ENCODE results near the gene NCAN.
"Not testable (repeated sequence)": the region's sequence is repeated elsewhere in the genome, so short reads cannot be mapped to it uniquely, and the experiment has no call there.

The NCAN gene

DNA sequence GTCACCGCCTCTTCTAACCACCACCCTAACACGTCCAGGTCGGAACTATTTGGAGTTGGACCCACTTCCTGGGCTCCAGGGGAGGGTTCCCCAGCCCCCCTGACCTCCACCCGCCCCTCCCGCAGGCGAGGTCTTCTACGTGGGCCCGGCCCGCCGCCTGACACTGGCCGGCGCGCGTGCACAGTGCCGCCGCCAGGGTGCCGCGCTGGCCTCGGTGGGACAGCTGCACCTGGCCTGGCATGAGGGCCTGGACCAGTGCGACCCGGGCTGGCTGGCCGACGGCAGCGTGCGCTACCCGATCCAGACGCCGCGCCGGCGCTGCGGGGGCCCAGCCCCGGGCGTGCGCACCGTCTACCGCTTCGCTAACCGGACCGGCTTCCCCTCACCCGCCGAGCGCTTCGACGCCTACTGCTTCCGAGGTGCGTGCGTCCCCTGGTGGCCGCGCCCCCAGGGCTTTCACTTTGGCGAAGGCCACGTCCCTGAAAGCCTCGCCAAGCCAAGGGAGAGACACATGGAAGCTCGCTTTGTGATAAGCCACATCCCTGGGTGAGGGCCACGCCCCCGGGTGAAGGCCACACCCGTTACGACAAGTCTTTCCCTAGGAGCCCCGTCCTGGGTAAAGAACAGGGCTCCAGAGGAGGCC lies 13.2 kb downstream of the NCAN start:
- DNase-seq (ENCODE audit: low spot score), result peak; percentile 74

DNA sequence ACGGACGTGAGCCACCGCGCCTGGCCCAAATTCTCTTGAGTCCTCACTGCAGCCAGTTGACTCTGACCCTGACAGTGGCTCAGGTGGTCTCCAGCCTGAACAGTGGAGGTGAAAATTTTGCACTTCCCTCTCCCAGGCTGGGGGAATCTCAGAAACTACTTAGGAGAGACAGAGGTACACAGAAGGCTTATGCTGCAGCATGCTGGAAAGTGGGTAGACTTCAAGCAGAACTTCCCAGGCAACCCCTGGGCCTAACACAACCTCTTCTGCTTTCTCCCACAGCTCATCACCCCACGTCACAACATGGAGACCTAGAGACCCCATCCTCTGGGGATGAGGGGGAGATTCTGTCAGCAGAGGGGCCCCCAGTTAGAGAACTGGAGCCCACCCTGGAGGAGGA lies 14.4 kb downstream of the NCAN start:
- DNase-seq (ENCODE audit: low spot score), result no peak

DNA sequence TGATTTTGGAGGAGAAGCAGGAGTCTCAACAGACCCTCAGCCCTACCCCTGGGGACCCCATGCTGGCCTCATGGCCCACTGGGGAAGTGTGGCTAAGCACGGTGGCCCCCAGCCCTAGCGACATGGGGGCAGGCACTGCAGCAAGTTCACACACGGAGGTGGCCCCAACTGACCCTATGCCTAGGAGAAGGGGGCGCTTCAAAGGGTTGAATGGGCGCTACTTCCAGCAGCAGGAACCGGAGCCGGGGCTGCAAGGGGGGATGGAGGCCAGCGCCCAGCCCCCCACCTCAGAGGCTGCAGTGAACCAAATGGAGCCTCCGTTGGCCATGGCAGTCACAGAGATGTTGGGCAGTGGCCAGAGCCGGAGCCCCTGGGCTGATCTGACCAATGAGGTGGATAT lies 14.9 kb downstream of the NCAN start:
- DNase-seq (ENCODE audit: low spot score), result no peak

DNA sequence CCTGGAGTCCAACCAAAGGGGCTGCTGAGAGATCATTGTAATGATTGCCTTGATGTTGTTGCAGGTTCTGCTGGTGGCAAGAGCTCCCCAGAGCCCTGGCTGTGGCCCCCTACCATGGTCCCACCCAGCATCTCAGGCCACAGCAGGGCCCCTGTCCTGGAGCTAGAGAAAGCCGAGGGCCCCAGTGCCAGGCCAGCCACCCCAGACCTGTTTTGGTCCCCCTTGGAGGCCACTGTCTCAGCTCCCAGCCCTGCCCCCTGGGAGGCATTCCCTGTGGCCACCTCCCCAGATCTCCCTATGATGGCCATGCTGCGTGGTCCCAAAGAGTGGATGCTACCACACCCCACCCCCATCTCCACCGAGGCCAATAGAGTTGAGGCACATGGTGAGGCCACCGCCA lies 15.5 kb downstream of the NCAN start:
- DNase-seq (ENCODE audit: low spot score), result no peak

GRCh38 chr19:19229701-19230100 lies 17.9 kb downstream of the NCAN start:
- DNase-seq (ENCODE audit: low spot score), result no peak

DNA sequence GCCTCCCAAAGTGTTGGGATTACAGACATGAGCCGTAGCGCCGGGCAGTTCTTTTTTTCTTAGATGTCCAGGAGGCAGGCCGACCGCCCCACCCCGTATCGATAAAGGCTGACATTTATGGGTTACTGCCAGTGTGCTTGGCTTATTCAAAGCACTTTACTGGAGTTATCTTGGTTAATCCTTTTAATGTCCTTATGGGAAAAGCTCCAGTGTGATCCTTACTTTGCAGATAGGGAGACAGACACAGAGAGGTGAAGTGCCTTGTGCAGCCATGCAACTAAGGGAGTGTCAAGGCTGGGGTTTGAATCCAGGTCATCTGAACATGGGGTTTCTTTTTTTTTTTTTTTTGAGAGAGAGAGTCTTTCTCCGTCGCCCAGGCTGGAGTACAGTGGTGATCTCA lies 19.2 kb downstream of the NCAN start:
- no peak for DNase-seq (ENCODE audit: low spot score)

- DNase-seq (ENCODE audit: low spot score), result no peak
These were observed 20.5 kb downstream of the NCAN start for GRCh38 chr19:19232261-19232721.

DNA sequence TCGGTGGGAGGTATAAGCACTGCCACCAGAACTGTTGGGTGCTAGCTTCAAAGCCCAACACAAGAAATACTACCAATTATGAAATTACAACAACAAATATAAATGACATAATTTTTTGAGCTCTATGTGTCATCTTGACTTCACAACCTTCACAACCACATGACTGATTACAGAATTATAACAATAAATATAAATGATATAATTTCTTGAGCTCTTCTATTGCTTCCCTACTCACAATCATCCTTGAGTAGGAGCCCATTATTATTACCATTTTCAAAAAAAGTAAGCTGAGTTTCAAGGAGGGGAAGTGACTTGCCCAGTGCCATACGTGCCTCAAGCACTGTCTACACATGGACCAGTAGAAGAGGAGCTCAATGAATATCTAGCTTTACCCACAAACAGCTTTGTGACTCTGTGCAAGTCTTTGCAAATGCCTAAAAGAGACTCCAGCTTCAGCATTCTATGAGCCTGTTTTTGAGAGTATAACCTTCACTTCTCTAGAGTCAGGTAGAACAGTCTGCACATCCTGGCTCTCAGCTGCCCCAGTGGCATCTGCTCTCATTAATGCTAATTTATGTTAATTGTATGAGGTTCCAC lies 22.6 kb downstream of the NCAN start:
- DNase-seq (ENCODE audit: low spot score), result no peak

DNA sequence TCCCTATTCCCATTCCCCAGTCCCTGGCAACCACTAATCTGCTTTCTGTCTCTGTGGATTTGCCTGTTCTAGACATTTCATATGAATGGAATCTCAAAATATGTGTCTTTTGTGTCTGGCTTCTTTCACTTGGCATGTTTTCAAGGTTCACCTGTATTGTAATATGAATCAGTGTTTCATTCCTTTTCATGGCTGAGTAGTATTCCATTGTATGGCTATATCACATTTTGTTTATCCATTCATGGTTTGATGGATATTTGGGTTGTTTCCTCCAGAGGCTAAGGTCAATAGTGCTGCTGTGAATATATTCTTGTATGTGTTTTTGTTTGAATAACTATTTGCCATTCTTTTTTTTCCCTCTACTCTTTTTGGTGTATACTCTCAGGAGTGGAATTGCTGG lies 24.4 kb downstream of the NCAN start:
- DNase-seq (ENCODE audit: low spot score), result no peak

- no peak for DNase-seq (ENCODE audit: low spot score)
These were observed 26.6 kb downstream of the NCAN start for GRCh38 chr19:19238126-19238894.

GRCh38 chr19:19239675-19240074 lies 27.9 kb downstream of the NCAN start:
- DNase-seq (ENCODE audit: low spot score), result no peak

GRCh38 chr19:19240476-19240875 lies 28.7 kb downstream of the NCAN start:
- no peak for DNase-seq (ENCODE audit: low spot score)

DNA sequence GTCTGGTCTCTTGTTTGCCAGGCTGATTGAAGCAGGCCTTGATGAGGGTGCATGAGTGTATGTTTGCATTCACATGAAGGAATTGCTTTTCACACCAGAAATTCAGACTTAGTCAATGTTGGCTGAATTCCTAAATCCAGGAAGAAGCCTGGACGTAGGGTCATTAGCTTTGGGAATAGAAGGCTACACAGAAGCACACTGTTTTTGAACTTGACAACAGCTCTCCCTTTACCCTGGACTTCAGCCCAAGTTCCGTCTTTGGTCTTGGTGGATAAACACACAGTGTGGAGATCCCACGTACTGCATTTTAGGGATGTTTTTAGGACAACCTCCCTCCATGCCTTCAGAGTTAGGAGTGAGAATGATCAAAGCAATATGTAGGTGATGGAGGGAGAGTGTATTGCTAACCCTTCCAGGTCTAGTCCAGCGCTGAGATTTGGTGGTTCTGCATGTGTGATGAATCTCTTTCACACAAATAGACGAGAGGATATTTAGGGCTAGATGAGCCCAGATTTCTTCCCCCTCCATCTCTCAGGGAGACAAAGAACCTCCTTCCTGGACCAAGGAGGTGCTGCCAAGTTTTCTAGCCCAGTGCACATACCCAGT lies 38.5 kb downstream of the NCAN start:
- DNase-seq (ENCODE audit: low spot score), result no peak

DNA sequence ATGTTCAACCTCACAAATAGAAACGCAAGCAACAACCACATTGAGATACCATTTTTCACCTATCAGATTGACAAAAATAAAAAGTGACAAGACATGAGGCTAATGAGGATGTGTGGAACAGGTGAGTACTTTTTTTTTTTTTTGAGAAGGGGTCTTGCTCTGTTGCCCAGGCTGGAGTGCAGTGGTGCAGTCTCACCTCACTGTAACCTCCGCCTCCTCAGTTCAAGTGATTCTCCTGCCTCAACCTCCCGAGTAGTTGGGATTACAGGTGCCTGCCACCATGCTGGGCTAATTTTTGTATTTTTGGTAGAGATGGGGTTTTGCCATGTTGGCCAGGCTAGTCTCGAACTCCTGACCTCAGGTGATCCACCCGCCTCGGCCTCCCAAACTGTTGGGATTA lies 41.7 kb downstream of the NCAN start:
- not testable (repeated sequence) for DNase-seq (ENCODE audit: low spot score)

- DNase-seq (ENCODE audit: low spot score), result no peak
These were observed 44.6 kb downstream of the NCAN start for GRCh38 chr19:19256072-19256969.

DNA sequence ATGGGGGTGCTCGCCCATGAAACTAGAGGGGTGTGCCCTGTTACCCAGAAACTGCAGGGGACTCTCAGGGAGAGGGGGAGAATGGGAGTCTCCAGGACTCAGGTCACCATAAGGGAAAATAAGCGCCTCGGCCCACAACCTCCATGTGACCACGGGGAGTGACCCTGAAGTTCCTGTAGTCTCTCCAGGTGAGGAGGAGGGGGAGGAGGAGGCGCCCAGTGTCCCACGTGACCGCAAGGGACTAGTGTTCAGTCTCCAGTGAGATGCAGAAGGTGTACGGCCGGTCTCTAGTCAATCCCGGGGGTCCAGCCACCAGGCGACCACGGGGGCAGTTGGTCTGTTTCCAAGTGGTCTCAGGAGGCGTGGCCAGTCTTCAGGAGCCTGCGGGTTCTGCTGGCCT lies 45.4 kb downstream of the NCAN start:
- no peak for DNase-seq (ENCODE audit: low spot score)

- no peak for DNase-seq (ENCODE audit: low spot score)
These were observed 46.3 kb downstream of the NCAN start for GRCh38 chr19:19257836-19258588.

- DNase-seq (ENCODE audit: low spot score), result no peak
These were observed 47.0 kb downstream of the NCAN start for GRCh38 chr19:19258589-19259338.

GRCh38 chr19:19259741-19260140 lies 48.0 kb downstream of the NCAN start:
- DNase-seq (ENCODE audit: low spot score), result no peak
